Stomach (tissue), 9 donors: ENCODE measurements around the gene ZNF778. TPM values are rescaled to one million over a fixed set of nuclear protein-coding genes. Genes with fewer than 3 reads are reported as not detected.
"Not testable (repeated sequence)": the region's sequence is repeated elsewhere in the genome, so short reads cannot be mapped to it uniquely, and the experiment has no call there.

ENCODE experiments used
- DNase-seq, 2 donors: peaks; one replicate each; pipeline versions ENCODE4 v3.0.0 to v3.0.0-alpha.2; 2013 to 2019
- H3K27ac ChIP-seq, 5 donors: fragments of 200-600 bp in 4 of 5; sonication (generic) in 4 of 5; one replicate each; pipeline ENCODE4 v1.5.1; 2013 to 2019; ENCODE audit warnings: mild to moderate bottlenecking in 1 of 5, moderate library complexity in 1 of 5
- H3K27me3 ChIP-seq, 3 donors: fragments of 200-600 bp; sonication (generic); one replicate each; pipeline ENCODE4 v1.5.1; 2017 to 2019; ENCODE audit warnings: mixed run types in 1 of 3
- H3K36me3 ChIP-seq, 4 donors: fragments of 200-600 bp; sonication (generic); 1 replicate in 3 of 4; 2 replicates in 1 of 4; pipeline ENCODE4 v1.5.1; 2016 to 2019
- H3K4me1 ChIP-seq, 4 donors: fragments of 200-600 bp; sonication (generic); one replicate each; pipeline ENCODE4 v1.5.1; 2016 to 2019
- H3K4me3 ChIP-seq, 4 donors: fragments of 200-600 bp; sonication (generic) in 3 of 4; one replicate each; pipeline ENCODE4 v1.5.1; 2016 to 2019; ENCODE audit warnings: mild to moderate bottlenecking in 1 of 4
- H3K9me3 ChIP-seq, 4 donors: fragments of 200-600 bp; sonication (generic); one replicate each; pipeline ENCODE4 v1.5.1; 2016 to 2019
- EP300 ChIP-seq: sonication (generic); formaldehyde crosslinking; IDR thresholded peaks from one replicate; pipeline ENCODE4 v1.6.1; 2017; ENCODE audit warnings: antibody characterized with exemption
- POLR2A ChIP-seq, 4 donors: fragments of 450-650 bp; IDR thresholded peaks; one replicate each; pipeline ENCODE4 v1.6.1; 2016; ENCODE audit warnings: antibody characterized with exemption in 4 of 4, control low read depth in 2 of 4, mild to moderate bottlenecking in 1 of 4, moderate library complexity in 1 of 4
- POLR2AphosphoS5 ChIP-seq, 3 donors: sonication (generic); formaldehyde crosslinking; IDR thresholded peaks; one replicate each; pipeline ENCODE4 v1.6.1; 2016; ENCODE audit warnings: antibody characterized with exemption in 3 of 3
- WGBS, 5 donors: extraction: QIAGEN DNeasy Blood & Tissue Kit in 3 of 5; methylation state at CpG; one replicate each; pipeline versions ENCODE4 v1.1.5 to v1.1.7; 2013 to 2018; 5-methylcytosine and 5-hydroxymethylcytosine counted together
- intact Hi-C: fragments of 100-400 bp; cut with DNase I; formaldehyde crosslinking; loops from one replicate; pipeline ENCODE4 v1.15.1; 2023; ENCODE audit warnings: low total_unique reads
- polyA plus RNA-seq, 3 donors: library from polyadenylated mRNA; stranded (reverse); fragments of 200-250 nt; gene quantifications; one replicate each; pipeline ENCODE4 v1.2.3, GENCODE V29; 2013
- total RNA-seq, 5 donors: library from RNA; depleted of rRNA; stranded (reverse); fragments of >200 nt; gene quantifications; one replicate each; pipeline versions ENCODE4 v1.1.0 to v1.2.3, GENCODE V29; 2014 to 2016
- TF ChIP-seq, protein P1 (sequence below), 7 experiments: fragments of 450-650 bp in 4 of 7; fragments of 200-600 bp in 3 of 7; sonication (generic) in 3 of 7; IDR thresholded peaks; one replicate each; pipeline ENCODE4 v1.5.1; 2016 to 2019; ENCODE audit warnings: antibody characterized with exemption in 7 of 7, control low read depth in 2 of 7, mild to moderate bottlenecking in 1 of 7
- donor health status: healthy with polysubstance abuse.
- donor health status: Bipolar disorder and iron deficiency.
- donor health status: healthy.

The ZNF778 gene
- total and polyA plus RNA-seq, 8 donors, result 1.2 to 11.7 (median 4.5) TPM

DNA sequence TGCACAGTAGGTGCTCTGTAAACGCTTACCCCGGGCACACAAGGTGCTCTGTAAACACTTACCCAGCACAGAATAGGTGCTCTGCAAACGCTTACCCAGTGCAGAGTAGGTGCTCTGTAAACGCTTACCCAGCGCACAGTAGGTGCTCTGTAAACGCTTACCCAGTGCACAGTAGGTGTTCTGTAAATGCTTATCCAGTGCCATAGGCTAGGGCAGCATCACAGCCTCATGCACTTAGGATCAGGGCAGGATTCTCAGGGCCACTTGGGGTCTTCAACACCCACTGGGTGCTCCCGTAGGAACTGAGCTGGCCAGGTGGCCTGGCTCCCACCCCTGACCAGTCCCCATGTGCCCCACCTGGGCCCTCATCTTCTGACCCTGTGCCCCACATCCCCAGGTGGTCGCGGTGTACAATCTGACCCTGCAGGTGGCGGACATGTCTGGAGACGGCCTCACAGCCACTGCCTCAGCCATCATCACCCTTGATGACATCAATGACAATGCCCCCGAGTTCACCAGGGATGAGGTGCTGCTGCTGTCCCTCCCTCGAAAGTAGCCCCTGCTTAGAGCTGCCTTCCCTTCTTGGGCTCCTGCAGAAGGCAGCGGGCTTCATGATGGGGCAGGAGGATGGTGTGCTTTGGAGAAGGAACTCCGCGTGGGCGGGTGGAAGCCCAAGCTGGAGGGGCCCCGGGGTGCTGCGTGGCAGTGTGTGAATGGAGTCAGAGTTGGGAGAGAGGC, 30.3 kb upstream of the ZNF778 start:
- Histone ChIP-seq H3K27me3 (peaks cover 0 to 58% (median 9%) of the 10 kb centered on the region in 3 donors), H3K4me3 (no peak overlapping the region), H3K4me1 (peaks cover 8 to 11% (median 10%) of the 10 kb centered on the region in 4 donors), H3K36me3 (no peaks in the 10 kb centered on the region), H3K27ac (no peak overlapping the region), H3K9me3 (no peaks in the 10 kb centered on the region)
- TF ChIP-seq POLR2AphosphoS5 (IDR thresholded peaks at IDR 0.05) (no peak), EP300 (no peak)
- TF ChIP-seq, protein P1, sequence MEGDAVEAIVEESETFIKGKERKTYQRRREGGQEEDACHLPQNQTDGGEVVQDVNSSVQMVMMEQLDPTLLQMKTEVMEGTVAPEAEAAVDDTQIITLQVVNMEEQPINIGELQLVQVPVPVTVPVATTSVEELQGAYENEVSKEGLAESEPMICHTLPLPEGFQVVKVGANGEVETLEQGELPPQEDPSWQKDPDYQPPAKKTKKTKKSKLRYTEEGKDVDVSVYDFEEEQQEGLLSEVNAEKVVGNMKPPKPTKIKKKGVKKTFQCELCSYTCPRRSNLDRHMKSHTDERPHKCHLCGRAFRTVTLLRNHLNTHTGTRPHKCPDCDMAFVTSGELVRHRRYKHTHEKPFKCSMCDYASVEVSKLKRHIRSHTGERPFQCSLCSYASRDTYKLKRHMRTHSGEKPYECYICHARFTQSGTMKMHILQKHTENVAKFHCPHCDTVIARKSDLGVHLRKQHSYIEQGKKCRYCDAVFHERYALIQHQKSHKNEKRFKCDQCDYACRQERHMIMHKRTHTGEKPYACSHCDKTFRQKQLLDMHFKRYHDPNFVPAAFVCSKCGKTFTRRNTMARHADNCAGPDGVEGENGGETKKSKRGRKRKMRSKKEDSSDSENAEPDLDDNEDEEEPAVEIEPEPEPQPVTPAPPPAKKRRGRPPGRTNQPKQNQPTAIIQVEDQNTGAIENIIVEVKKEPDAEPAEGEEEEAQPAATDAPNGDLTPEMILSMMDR (IDR thresholded peaks at IDR 0.05), result no peak
- intact Hi-C loops, result no loop called here
- peak in 1 of 2 donors; percentile 53 for DNase-seq
- 49 to 60% (median 55%) methylated on average over 17 to 19 of the region's 19 CpGs for WGBS, 5 donors

DNA sequence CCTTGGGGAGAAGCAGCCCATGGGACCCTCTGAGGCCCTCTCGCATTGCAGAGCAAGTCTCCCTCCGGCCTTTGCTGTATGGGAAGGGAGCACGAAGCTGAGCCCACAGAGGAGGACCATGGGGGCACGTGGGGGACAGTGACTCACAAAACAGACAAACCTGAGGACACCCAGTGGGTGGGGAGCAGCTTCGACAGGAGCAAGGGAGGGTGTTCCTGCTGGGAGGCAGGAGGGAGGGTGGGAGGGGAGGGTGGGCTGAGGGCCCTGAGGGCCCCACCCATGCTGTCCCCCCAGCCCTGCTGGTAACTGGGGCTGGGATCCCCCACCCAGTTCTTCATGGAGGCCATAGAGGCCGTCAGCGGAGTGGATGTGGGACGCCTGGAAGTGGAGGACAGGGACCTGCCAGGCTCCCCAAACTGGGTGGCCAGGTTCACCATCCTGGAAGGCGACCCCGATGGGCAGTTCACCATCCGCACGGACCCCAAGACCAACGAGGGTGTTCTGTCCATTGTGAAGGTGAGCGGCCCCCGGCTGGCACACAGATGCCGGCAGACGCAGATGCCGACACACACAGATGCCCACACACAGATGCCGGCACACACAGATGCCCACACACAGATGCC, 29.6 kb upstream of the ZNF778 start:
- H3K4me3 ChIP-seq, result no peak overlapping the region
- peaks cover 9 to 13% (median 12%) of the 10 kb centered on the region in 4 donors for H3K4me1 ChIP-seq
- H3K36me3 ChIP-seq, result no peaks in the 10 kb centered on the region
- TF ChIP-seq POLR2A (IDR thresholded peaks at IDR 0.05) (no peak), EP300 (no peak), POLR2AphosphoS5 (IDR thresholded peaks at IDR 0.05) (no peak)
- TF ChIP-seq, protein P1 (IDR thresholded peaks at IDR 0.05), result no peak
- intact Hi-C loops, result no loop called here
- H3K27ac ChIP-seq, result no peak overlapping the region
- H3K9me3 ChIP-seq, result no peaks in the 10 kb centered on the region
- DNase-seq, result peak in 1 of 2 donors; percentile 40
- 53 to 69% (median 66%) methylated on average over 12 to 19 of the region's 19 CpGs for WGBS, 5 donors
- H3K27me3 ChIP-seq, result peaks cover 0 to 53% (median 10%) of the 10 kb centered on the region in 3 donors

DNA sequence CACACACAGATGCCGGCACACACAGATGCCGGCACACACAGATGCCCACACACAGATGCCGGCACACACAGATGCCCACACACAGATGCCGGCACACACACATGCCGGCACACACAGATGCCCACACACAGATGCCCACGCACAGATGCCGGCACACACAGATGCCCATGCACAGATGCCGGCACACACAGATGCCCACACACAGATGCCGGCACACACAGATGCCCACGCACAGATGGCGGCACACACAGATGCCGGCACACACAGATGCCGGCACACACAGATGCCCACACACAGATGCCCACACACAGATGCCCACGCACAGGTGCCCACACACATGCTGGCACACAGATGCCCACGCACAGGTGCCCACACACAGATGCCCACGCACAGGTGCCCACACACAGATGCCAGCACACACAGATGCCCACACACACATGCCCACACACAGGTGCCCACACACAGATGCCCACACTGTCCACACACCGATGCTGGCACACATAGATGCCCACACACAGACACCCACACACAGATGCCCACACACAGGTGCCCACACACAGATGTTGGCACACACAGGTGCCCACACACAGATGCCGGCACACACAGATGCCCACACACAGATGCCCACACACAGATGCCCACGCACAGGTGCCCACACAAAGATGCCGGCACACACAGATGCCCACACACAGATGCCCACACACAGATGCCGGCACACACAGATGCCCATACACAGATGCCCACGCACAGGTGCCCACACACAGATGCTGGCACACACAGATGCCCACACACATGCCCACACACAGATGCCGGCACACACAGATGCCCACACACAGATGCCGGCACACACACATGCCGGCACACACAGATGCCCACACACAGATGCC, 28.8 kb upstream of the ZNF778 start:
- DNase-seq, intact Hi-C loops, H3K4me3 ChIP-seq, H3K9me3 ChIP-seq, H3K27ac ChIP-seq, H3K36me3 ChIP-seq: not testable (repeated sequence)
- H3K27me3 ChIP-seq, result peaks cover 0 to 44% (median 10%) of the 10 kb centered on the region in 3 donors
- 88 to 95% (median 93%) methylated on average over 8 to 25 of the region's 25 CpGs for WGBS, 5 donors
- H3K4me1 ChIP-seq, result peaks cover 9 to 19% (median 12%) of the 10 kb centered on the region in 4 donors

DNA sequence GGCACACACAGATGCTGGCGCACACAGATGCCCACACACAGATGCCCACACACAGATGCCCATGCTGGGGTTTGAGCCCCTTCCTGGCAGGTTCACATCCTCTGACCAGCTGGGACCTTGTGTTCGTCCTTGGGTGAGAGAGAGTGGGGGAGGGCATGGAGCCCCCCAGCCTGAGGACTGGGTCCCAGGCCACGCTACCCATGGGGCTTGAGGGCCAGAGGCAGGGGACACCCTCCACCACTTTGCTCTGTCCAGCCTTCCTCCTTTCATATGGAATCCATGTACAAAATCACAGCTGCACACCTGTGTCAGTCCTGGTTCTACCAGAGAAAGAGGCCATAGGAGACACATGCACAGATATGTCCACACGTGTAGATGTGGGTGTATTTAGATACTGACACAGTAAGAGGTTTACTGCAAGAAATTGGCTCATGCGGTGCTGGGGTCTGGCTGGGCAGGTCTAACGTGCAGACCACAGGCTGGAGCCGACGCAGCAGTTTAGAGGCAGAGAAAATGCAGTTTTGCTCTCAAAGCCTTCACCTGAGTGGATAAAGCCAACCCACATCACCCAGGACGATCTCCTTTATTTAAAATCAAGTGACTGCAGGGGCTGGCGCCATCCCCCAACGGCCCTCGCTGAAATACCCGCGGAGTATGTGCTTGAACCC, 28.0 kb upstream of the ZNF778 start:
- H3K36me3 ChIP-seq, result no peaks in the 10 kb centered on the region
- peak in 1 of 2 donors; percentile 5 for DNase-seq
- TF ChIP-seq EP300, result no peak
- no peak for TF ChIP-seq POLR2A (IDR thresholded peaks at IDR 0.05)
- no peak for TF ChIP-seq POLR2AphosphoS5 (IDR thresholded peaks at IDR 0.05)
- TF ChIP-seq, protein P1 (IDR thresholded peaks at IDR 0.05), result no peak
- H3K27ac ChIP-seq, result no peak overlapping the region
- H3K9me3 ChIP-seq, result no peaks in the 10 kb centered on the region
- H3K4me1 ChIP-seq, result peaks cover 9 to 19% (median 12%) of the 10 kb centered on the region in 4 donors
- no peak overlapping the region for H3K4me3 ChIP-seq
- intact Hi-C loops, result no loop called here
- H3K27me3 ChIP-seq, result peaks cover 0 to 44% (median 10%) of the 10 kb centered on the region in 3 donors
- WGBS, 5 donors, result 57 to 69% (median 65%) methylated on average over 14 of the region's 14 CpGs
